Loucy (cell line): Measurements from ENCODE around the gene MGAT5.

Experiments
- CTCF ChIP-seq: fragments of 200-600 bp; sonication (generic); conservative IDR thresholded peaks from 2 replicates; pipeline ENCODE4 v1.5.1; 2014; ENCODE audit warnings: mild to moderate bottlenecking, antibody characterized with exemption, low read length
- EZH2phosphoT487 ChIP-seq: fragments of 200-600 bp; IDR thresholded peaks from 2 replicates; pipeline ENCODE4 v1.6.1; 2018; ENCODE audit warnings: antibody characterized with exemption, mild to moderate bottlenecking, moderate library complexity, borderline replicate concordance

DNA sequence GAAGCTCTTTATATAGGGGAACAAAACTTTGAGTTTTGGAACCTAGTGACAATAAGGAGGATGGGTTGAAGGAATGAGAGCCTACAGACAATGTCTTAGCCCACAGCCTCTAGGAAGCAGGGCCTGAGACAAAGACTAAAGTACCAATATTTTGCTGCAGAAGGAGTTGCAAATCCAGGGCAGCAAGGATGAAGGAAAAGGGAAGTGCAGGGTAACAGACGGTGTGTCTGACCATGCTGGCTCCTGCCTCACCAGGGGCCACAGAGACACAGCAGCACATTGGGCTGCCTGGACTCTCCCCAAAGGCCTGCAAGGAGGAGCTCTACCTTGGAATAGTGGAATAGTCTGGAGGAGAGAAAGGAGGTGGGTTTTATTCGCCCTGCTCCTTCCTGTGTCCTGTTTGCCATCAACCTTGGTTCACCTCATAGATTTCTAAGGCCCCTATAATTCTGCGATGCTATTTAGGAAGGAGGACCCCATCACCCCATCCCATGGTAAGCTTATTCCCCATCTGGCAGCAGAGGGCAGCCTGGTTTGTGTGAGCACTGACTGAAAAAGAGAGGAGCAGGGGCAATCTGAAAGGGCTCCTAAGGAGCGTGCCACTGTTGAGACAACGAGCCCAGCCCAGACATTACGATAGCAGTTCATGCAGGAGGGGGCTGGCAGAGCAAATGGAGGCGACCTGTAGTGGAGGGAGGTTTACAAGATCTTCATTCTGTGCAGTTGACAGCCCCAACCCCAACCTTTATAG, 143.4 kb downstream of the MGAT5 start:
- TF ChIP-seq EZH2phosphoT487 = no peak
- no peak for TF ChIP-seq CTCF
